ENCODE results near the gene DNAJC15. TPM values are rescaled to one million over a fixed set of nuclear protein-coding genes. Genes with fewer than 3 reads are reported as not detected.

Gene DNAJC15
- polyA plus RNA-seq, 3 donors = 8.3 to 31.1 (median 22.0) TPM

DNA sequence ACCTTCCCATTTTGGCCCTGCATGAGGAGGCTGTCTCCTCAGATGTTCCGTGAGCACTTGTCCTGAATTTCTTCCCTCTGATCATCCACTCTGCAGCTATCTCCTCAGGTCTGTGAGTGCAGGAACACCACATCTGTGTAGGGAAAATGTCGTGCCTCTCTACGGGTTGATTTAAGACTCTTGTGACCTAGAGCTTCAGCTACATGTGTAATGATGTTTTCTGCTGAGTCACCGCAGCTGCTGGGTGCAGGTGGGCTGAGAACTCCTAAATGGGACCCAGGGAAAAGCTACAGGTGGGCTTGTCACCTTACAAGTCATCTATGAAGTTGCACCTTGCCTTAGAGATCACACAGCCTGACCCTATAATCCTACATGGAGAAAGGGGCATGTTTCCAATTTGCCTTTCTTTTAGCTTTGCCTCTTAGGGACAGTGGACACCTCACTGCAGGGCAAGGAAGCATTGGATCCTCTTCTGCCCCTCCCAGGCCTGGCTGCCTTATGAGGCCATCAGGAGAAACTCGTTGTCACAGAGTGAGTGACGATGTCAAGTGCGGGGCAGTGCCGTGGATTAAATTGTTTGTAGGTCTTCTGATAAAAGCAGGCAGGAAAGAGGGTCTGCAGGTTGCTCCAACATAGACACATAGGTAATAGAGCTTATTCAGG lies 122.3 kb downstream of the DNAJC15 start:
- H3K36me3 Mint-ChIP-seq = no peaks in the 10 kb centered on the region
- peaks cover 0 to 2% (median 0%) of the 10 kb centered on the region in 7 donors for H3K9me3 Mint-ChIP-seq
- H3K4me1 Mint-ChIP-seq = no peaks in the 10 kb centered on the region
- Histone ChIP-seq H3K79me2 (ENCODE audit: insufficient read depth, low read length) (no peaks in the 10 kb centered on the region), H3K9me3 (replicated peaks in 1 of 2; ENCODE audit: control insufficient read depth in 1 of 2, insufficient read depth in 1 of 2, low read length in 2 of 2) (no peaks in the 10 kb centered on the region), H3K4me3 (replicated peaks in 1 of 3; ENCODE audit: low read depth in 2 of 3, low read length in 3 of 3) (no peak overlapping the region), H4K20me1 (ENCODE audit: insufficient read depth, low read length) (no peaks in the 10 kb centered on the region), H3K27ac (ENCODE audit: low read depth in 1 of 2, low read length in 2 of 2) (no peak overlapping the region), H2AFZ (ENCODE audit: insufficient read depth, low read depth, low read length, poor library complexity, severe bottlenecking) (no peak overlapping the region), H3K36me3 (replicated peaks in 1 of 2; ENCODE audit: control insufficient read depth in 1 of 2, insufficient read depth in 2 of 2, low read length in 2 of 2) (no peaks in the 10 kb centered on the region), H3K4me2 (replicated peaks; ENCODE audit: extremely low read depth, low read length, poor library complexity, severe bottlenecking) (no peak overlapping the region), H3K4me1 (ENCODE audit: control insufficient read depth in 1 of 2, insufficient read depth in 2 of 2, low read length in 2 of 2) (no peaks in the 10 kb centered on the region), H3K27me3 (ENCODE audit: control insufficient read depth in 2 of 2, insufficient read depth in 2 of 2, low read length in 2 of 2) (no peaks in the 10 kb centered on the region), H3K9ac (ENCODE audit: insufficient read depth, low read length, poor library complexity, severe bottlenecking) (no peak overlapping the region)
- TF ChIP-seq, protein P1, sequence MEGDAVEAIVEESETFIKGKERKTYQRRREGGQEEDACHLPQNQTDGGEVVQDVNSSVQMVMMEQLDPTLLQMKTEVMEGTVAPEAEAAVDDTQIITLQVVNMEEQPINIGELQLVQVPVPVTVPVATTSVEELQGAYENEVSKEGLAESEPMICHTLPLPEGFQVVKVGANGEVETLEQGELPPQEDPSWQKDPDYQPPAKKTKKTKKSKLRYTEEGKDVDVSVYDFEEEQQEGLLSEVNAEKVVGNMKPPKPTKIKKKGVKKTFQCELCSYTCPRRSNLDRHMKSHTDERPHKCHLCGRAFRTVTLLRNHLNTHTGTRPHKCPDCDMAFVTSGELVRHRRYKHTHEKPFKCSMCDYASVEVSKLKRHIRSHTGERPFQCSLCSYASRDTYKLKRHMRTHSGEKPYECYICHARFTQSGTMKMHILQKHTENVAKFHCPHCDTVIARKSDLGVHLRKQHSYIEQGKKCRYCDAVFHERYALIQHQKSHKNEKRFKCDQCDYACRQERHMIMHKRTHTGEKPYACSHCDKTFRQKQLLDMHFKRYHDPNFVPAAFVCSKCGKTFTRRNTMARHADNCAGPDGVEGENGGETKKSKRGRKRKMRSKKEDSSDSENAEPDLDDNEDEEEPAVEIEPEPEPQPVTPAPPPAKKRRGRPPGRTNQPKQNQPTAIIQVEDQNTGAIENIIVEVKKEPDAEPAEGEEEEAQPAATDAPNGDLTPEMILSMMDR (IDR thresholded peaks at IDR 0.05) = no peak
- H3K27me3 Mint-ChIP-seq (ENCODE audit: low read depth in 3 of 3) = peaks cover 3 to 12% (median 5%) of the 10 kb centered on the region in 3 donors
- no peak overlapping the region for H3K4me3 Mint-ChIP-seq
- no peak for DNase-seq
- intact Hi-C loops (cut with micrococcal nuclease) = no loop called here
- WGBS (ENCODE audit: insufficient coverage) = 92% methylated on average over 2 of the region's 8 CpGs
- H3K27ac Mint-ChIP-seq = no peak overlapping the region

DNA sequence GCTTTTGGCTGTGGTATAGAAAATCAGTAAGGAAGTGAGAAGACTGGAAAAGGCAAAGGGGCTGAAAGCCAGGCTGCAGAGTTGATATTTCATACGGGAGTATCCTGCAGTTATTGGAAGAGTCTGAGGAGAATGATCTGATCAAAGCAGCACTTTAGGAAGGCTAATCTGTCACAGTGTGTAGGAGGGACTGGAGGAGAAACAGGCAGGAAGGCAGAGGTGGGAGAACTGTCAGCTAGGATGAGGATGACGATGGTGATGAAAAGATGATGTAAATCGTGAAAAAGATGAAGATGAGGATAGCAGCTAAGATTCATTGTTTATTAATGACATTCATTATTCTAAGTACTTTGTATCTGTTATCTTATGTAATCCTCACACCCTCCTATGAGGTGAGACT lies 123.0 kb downstream of the DNAJC15 start:
- intact Hi-C loops (cut with micrococcal nuclease) = no loop called here
- Histone ChIP-seq H3K36me3 (replicated peaks in 1 of 2; ENCODE audit: control insufficient read depth in 1 of 2, insufficient read depth in 2 of 2, low read length in 2 of 2) (no peaks in the 10 kb centered on the region), H3K9me3 (replicated peaks in 1 of 2; ENCODE audit: control insufficient read depth in 1 of 2, insufficient read depth in 1 of 2, low read length in 2 of 2) (no peaks in the 10 kb centered on the region), H3K27me3 (ENCODE audit: control insufficient read depth in 2 of 2, insufficient read depth in 2 of 2, low read length in 2 of 2) (no peaks in the 10 kb centered on the region), H2AFZ (ENCODE audit: insufficient read depth, low read depth, low read length, poor library complexity, severe bottlenecking) (no peak overlapping the region), H3K4me1 (ENCODE audit: control insufficient read depth in 1 of 2, insufficient read depth in 2 of 2, low read length in 2 of 2) (no peaks in the 10 kb centered on the region), H4K20me1 (ENCODE audit: insufficient read depth, low read length) (no peaks in the 10 kb centered on the region), H3K27ac (ENCODE audit: low read depth in 1 of 2, low read length in 2 of 2) (no peak overlapping the region), H3K4me2 (replicated peaks; ENCODE audit: extremely low read depth, low read length, poor library complexity, severe bottlenecking) (no peak overlapping the region), H3K4me3 (replicated peaks in 1 of 3; ENCODE audit: low read depth in 2 of 3, low read length in 3 of 3) (no peak overlapping the region), H3K9ac (ENCODE audit: insufficient read depth, low read length, poor library complexity, severe bottlenecking) (no peak overlapping the region), H3K79me2 (ENCODE audit: insufficient read depth, low read length) (no peaks in the 10 kb centered on the region)
- H3K9me3 Mint-ChIP-seq = peaks cover 0 to 2% (median 1%) of the 10 kb centered on the region in 7 donors
- TF ChIP-seq, protein P1 (IDR thresholded peaks at IDR 0.05) = no peak
- H3K27ac Mint-ChIP-seq = no peak overlapping the region
- H3K36me3 Mint-ChIP-seq = no peaks in the 10 kb centered on the region
- H3K4me1 Mint-ChIP-seq = no peaks in the 10 kb centered on the region
- no peak overlapping the region for H3K4me3 Mint-ChIP-seq
- DNase-seq = no peak
- WGBS (ENCODE audit: insufficient coverage) = 92% methylated on average over 1 of the region's 3 CpGs
- H3K27me3 Mint-ChIP-seq (ENCODE audit: low read depth in 3 of 3) = peaks cover 2 to 14% (median 5%) of the 10 kb centered on the region in 3 donors
